Measurements from ENCODE around the gene SGPL1.

DNA sequence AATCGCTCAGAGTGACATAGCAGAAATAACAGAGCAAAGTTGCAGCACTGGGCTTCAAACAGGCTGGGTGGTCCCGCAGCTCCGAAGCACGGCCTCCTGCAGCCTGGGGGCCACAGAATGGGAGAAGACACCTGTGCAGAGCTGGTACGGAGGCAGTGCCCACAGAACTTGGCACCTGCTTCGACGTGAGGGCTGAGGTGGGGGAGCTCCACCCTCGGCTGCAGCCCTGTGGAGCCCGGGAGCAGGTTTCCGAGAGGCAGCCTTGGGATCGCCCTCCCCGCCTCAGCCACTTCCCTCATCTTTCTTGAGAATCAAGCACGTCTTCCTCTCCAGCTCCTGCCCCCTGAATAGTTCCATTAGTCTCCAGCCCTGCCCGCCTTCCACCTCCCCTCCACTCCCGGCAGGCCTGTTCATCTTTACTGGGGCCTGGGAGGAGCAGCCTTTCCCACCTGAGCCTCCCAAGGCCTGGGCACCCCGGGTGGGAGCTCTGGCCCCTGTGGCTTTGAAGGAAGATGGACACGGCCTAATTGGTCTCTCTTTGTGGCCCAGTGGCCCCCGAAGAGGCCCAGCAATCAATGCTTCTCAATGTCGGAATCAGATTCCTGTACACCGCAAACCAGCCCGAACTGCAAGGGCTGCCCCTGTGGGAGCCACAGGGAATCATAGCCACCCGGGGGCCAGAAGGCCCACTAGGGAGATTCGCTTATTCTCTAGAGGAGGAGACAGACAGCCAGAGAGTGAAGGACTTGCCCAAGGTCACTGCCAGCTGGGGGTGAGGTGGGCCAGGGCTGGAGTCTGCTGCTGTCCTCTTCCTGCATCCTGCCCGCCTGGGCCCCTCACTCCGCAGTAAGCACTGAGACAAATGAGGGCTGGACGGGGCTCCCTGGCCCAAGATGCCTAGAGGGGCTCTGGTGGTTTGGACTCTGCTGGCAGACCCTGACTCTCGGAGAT, 89.6 kb downstream of the SGPL1 start:
- TF ChIP-seq EZH2 (IDR thresholded peaks at IDR 0.05), result no peak
- TF ChIP-seq, protein P1, sequence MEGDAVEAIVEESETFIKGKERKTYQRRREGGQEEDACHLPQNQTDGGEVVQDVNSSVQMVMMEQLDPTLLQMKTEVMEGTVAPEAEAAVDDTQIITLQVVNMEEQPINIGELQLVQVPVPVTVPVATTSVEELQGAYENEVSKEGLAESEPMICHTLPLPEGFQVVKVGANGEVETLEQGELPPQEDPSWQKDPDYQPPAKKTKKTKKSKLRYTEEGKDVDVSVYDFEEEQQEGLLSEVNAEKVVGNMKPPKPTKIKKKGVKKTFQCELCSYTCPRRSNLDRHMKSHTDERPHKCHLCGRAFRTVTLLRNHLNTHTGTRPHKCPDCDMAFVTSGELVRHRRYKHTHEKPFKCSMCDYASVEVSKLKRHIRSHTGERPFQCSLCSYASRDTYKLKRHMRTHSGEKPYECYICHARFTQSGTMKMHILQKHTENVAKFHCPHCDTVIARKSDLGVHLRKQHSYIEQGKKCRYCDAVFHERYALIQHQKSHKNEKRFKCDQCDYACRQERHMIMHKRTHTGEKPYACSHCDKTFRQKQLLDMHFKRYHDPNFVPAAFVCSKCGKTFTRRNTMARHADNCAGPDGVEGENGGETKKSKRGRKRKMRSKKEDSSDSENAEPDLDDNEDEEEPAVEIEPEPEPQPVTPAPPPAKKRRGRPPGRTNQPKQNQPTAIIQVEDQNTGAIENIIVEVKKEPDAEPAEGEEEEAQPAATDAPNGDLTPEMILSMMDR (IDR thresholded peaks at IDR 0.05 in 2 of 3, conservative IDR thresholded peaks at IDR 0.05 in 1 of 3; ENCODE audit: borderline replicate concordance in 1 of 3, insufficient read depth in 1 of 3, low read depth in 2 of 3, low read length in 2 of 3), result no peak
- TF ChIP-seq RAD21 (IDR thresholded peaks at IDR 0.05; ENCODE audit: low read depth), result no peak
- no peak for TF ChIP-seq POLR2A (IDR thresholded peaks at IDR 0.05; ENCODE audit: borderline replicate concordance, extremely low read depth, insufficient read depth, insufficient read length)
- TF ChIP-seq, protein P2, sequence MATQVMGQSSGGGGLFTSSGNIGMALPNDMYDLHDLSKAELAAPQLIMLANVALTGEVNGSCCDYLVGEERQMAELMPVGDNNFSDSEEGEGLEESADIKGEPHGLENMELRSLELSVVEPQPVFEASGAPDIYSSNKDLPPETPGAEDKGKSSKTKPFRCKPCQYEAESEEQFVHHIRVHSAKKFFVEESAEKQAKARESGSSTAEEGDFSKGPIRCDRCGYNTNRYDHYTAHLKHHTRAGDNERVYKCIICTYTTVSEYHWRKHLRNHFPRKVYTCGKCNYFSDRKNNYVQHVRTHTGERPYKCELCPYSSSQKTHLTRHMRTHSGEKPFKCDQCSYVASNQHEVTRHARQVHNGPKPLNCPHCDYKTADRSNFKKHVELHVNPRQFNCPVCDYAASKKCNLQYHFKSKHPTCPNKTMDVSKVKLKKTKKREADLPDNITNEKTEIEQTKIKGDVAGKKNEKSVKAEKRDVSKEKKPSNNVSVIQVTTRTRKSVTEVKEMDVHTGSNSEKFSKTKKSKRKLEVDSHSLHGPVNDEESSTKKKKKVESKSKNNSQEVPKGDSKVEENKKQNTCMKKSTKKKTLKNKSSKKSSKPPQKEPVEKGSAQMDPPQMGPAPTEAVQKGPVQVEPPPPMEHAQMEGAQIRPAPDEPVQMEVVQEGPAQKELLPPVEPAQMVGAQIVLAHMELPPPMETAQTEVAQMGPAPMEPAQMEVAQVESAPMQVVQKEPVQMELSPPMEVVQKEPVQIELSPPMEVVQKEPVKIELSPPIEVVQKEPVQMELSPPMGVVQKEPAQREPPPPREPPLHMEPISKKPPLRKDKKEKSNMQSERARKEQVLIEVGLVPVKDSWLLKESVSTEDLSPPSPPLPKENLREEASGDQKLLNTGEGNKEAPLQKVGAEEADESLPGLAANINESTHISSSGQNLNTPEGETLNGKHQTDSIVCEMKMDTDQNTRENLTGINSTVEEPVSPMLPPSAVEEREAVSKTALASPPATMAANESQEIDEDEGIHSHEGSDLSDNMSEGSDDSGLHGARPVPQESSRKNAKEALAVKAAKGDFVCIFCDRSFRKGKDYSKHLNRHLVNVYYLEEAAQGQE (IDR thresholded peaks at IDR 0.05; ENCODE audit: low read depth), result no peak
- TF ChIP-seq YY1 (IDR thresholded peaks at IDR 0.05; ENCODE audit: extremely low read depth, insufficient replicate concordance, low read depth, low read length), result no peak
- TF ChIP-seq TCF7L2 (IDR thresholded peaks at IDR 0.05; ENCODE audit: borderline replicate concordance, extremely low read depth, insufficient read depth, insufficient read length), result no peak
- TF ChIP-seq, protein P3, sequence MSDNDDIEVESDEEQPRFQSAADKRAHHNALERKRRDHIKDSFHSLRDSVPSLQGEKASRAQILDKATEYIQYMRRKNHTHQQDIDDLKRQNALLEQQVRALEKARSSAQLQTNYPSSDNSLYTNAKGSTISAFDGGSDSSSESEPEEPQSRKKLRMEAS (IDR thresholded peaks at IDR 0.05), result no peak
- no peak for TF ChIP-seq ZNF274 (IDR thresholded peaks at IDR 0.05; ENCODE audit: low read depth, low read length)
- no peak for TF ChIP-seq EGR1 (IDR thresholded peaks at IDR 0.05; ENCODE audit: low read depth)
- TF ChIP-seq JUND (IDR thresholded peaks at IDR 0.05), result no peak
- no peak for TF ChIP-seq SP1 (IDR thresholded peaks at IDR 0.05; ENCODE audit: low read depth)
- TF ChIP-seq POLR2AphosphoS5 (IDR thresholded peaks at IDR 0.05; ENCODE audit: low read depth, low read length), result no peak
- TF ChIP-seq SIN3A (IDR thresholded peaks at IDR 0.05; ENCODE audit: low read depth), result no peak

Data from HCT116 (cell line).